GM18507 (cell line): ENCODE results near the gene CUBN.

Experiments
- DNase-seq: peaks from one replicate; pipeline ENCODE4 v3.0.0; 2011; ENCODE audit warnings: low read depth; ENCODE audit not compliant: insufficient read length; ENCODE audit errors: extremely low spot score
- FAIRE-seq: peaks from 2 replicates; lab custom pipeline; 2011; peaks lifted over from hg19 to GRCh38; lab: Jason Lieb, UNC

CUBN gene

DNA sequence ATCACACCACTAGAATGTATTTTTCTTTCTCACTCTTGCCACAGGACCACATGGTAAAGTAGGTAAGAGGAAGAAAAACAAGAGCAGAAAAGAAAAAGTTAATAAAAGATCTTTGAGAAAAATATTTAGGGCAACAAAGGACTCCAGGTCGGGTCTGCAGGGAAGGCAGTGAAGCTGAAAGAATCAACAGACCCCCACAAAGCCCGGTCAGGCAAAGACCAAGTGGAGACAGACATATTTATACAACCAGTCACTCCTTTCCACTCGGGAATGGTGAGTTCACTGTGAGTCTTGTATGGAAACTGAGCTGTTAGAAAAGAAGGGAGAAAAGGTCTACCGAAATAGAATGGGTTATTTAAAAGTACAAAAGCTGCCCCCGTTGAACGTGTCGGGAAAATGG is 340.4 kb downstream of the CUBN start:
- no peak for DNase-seq
- FAIRE-seq: no peak

DNA sequence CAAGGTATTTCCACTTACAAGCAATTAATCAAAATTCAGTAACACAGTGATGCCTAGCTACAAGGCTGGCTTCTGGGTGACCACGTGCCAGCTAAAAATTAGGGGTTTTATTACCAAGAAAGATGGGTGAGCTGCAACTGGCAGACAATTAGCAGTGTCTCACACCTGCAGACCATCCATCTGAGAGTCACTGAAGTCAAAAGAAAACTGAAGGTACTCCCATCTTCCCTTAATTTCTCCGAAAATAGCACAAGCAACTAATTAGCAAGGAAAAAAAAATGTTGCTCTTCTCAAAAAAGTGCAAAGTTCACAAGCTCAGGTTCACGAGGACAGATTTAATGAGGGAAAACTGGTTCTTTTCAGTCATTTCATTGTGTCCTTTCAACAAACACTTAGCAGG is 340.8 kb downstream of the CUBN start:
- no peak for FAIRE-seq
- DNase-seq: no peak

DNA sequence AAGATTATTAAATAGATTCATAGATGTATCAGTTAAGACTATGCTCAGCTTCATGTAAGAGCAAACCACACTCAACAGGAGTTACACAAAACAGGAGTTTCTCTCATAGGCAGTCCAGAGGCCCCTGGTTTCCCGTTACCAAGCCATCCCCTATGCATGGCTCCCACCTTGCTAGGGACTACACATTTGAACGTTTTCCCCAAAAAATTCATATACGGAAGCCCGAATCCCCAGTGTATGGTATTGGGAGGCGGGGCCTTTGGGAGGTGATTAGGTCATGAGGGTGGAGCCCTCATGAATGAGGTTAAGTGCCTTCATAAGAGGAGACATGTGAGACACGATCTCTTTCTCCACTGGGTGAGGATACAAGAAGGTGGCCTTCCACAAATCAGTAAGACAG is 341.5 kb downstream of the CUBN start:
- FAIRE-seq: no peak
- no peak for DNase-seq

DNA sequence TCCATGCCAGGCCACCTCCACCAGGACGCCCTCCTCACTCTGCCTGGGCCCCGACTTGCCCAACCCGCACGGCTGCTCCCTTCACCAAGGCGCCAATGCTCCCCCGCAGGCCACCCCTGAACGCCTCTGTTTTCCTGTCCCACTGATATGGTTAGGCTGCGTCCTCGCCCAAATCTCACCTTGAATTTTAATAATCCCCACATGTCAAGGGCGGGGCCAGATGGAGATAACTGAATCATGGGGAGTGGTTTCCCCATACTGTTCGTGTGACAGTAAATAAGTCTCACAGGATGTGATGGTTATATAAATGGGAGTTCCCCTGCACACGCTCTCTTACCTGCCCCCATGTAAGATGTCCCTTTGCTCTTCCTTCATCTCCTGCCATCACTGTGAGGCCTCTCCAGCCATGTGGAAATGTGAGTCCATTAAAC is 342.2 kb downstream of the CUBN start:
- FAIRE-seq (peak; percentile 79), DNase-seq (no peak)

DNA sequence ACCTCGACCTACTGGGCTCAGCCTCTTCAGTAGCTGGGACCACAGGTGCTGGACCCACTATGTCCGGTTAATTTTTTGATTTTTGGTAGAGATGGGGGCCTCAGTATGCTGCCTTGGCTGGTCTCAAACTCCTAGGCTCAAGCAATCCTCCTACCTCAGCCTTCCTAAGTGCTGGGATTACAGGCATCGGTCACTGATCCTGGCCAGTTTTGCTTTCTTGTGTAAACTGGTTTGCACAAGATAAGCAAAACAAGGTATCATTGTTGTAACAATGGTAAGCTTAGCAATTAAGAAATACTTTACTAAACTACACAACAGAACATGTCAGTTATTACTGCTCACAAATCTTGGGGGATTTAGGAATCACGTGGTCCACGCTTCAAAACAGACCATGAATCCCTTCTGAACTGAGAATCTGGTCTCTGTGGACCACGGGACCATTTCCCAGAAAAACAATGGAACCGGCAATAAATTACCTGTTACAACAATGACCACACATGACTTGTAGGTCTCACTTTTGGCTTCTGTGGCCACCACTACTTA is 349.2 kb downstream of the CUBN start:
- FAIRE-seq: no peak
- DNase-seq: no peak

DNA sequence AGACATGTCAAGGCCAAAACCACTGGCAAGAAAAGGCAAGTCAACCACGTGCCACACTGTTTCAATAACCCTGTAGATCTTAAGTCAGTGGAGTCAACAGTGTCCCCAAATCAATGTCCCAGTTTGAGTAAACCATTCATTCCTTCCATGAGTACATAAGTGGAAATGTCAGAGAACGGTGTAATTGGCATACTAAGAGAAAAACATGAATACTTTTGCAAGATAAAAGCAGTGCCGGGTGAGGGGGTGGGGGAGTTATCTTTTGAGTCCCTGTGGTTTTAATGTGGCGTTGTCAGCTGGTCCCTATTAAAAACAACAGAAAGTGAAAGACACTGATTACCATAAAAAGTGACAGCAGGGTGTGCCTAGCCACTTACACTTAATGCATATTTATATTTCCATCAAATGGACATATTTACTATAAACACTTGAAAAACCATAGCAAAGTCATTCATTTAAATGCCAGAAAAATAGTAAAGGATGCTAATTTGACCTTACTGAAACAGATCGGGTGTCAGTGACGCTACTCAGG is 350.2 kb downstream of the CUBN start:
- DNase-seq (no peak), FAIRE-seq (peak; percentile 81)

DNA sequence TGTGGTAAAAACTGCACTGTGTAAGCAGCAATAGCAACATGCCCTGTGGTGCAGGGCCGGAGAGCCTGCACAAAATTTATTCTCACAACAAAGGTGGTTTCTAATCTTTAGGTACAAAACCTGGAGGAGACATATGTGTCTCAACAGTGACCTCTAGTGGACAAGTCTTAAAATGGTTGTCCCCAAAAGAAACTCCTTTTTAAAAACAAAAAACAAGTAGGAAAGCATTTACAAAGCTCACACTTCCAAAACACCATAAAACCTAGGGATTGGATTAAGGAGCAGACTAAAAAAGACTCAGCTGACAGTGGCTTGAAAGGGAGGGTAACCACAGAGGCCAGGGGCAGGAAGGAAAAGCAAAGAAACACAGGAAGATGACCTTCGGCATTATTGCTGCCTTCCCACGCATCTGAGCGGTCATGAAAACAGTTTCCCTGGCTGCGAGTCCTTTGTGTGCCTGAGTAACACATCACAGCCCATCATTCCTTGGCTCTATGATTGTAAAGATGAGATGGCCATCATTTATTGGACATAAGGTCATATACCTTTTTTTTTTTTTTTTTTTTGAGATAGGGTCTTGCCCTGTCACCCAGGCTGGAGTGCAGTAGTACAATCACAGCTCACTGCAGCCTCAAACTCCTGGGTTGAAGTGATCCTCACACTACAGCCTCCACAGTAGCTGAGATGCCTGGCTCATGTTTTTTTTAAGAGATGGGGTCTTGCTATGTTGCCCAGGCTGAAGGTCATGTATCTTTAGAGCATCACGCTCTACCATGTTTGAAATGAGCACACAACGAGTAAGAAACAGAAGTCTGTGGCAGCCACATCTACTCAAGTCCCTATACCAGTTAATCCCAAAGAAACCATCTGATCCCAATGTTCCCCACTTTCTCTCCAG is 351.9 kb downstream of the CUBN start:
- DNase-seq (peak; percentile 29), FAIRE-seq (peak; percentile 84)

DNA sequence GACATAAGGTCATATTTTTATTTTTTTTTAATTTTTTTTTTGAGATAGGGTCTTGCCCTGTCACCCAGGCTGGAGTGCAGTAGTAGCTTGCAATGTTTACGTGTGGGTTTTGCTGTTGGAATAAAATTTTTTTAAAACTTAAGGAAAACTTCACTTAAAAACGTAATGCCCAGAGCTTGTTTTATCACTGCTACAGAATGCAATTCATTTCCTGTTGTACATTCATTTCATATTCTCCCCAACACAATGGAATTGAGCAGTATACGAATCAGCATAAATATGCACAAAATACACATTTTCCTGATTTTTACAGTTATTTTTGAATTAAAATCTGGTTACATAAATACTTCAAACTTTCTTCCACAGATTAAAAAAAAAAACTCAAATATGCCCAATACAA is 352.7 kb downstream of the CUBN start:
- DNase-seq (no peak), FAIRE-seq (no peak)
